ENCODE measurements around the gene SH3TC2.
A peak's percentile ranks its signal among the peaks of the same experiment; 100 is the strongest.

SH3TC2 gene

DNA sequence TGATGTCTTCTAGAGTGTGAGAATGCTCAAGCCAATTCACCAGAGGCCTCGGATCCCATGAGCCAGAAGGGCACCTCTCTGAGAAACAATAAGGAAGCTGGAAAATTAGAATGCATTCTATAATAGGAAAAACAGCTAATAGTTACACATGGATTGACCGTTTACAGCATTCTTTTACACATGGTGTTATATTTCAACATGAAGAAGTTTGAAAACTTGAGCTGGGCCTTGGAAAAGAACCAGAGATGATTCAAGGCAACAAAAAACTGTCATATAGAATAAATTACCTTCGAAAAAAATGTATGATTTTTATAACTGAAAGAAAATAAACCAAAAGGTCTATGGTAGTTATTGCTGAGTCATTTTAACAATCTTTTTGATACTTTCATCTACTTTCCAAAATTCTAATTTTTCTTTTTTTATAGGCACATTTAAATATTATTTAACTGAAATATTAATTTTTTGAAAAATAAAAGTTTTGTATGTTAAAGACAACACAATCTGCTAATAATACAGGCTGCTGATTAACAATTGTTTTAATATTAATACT, 6.2 kb downstream of the SH3TC2 start:
- DNase-seq: no peak

DNA sequence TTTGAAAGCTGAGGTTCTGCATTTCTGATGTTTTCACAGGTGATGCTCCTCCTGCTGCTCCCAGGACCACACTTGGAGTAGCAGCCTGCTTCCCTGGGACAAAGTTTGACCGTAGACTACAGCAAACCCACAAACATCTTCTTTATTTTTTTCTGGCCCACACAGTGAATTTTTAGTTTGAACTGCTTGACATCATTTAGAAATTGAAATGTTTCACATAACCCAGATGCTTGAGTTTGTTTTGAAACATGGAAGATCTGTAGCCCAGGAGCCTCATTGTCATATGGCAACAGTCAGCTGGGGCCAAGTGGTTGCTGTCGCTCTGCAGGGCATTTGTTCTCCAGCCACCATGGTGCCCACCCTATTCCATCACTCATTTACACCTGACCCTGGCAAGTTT, 8.4 kb downstream of the SH3TC2 start:
- DNase-seq: no peak

- no peak for DNase-seq
These were observed 9.7 kb downstream of the SH3TC2 start for GRCh38 chr5:149053072-149053695.

DNA sequence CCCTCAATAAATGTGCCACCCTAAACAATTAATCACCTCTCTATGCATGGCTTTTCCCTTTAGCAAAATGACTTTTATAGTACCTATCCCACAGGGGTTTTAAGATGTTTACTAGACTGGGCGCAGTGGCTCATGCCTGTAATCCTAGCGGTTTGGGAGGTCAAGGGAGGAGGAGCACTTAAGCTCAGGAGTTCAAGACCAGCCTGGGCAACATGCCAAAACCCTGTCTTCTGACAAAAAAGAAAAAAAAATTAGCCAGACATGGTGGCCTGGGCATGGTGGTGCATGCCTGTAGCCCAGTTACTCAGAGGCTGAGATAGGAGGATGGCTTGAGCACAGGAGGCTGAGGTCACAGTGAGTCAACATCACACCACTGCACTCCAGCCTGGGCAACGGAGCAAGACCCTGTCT, 13.5 kb downstream of the SH3TC2 start:
- DNase-seq: no peak

- no peak for DNase-seq
These were observed 14.1 kb downstream of the SH3TC2 start for GRCh38 chr5:149048811-149049210.

DNA sequence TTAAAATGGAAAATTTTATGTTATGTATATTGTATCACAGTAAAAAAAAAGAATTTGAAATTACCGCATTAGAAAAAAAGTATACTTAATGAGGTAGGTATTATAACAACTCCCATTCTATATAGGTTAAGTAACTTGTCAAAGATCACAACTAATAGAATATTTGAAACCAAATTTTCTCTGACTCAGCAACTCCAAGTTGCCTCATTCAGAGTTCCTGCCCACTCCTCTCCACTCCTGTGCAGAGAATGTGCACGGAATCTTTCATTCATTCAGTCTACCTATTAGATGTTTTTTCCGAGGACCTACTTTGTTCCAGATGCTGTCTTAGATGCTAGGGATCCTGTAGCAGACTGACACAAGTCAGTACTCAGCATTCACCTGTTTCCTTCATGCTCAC, 15.4 kb downstream of the SH3TC2 start:
- no peak for DNase-seq

DNA sequence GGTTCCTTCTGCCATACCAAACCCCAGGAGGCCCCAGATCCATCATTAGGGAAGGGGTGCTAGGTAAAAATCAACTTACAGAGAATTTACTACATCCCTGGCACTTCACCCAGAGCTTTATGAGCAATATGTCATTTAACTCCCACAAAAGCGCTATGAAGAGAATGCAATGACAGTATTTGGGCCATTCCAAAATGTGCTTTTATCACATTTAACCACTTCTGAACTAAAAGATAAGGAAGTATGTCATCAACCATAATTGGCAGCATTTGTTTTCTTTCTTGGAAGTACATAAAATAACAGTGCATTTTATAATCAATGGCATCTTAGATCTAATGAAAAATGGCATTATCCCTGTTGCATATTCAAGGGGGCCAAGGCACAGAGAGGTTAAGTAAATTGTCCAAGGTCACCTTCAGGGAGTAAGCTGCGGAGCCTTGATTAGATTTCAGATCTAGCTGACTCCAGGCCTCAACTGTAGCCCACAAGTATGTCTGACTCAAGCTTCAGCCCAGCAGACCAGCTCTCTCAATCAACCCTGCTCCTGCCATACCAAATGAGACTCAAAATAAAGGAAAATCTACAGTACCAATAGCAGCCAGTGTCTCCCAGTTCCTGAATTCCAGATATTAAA, 16.5 kb downstream of the SH3TC2 start:
- no peak for DNase-seq

DNA sequence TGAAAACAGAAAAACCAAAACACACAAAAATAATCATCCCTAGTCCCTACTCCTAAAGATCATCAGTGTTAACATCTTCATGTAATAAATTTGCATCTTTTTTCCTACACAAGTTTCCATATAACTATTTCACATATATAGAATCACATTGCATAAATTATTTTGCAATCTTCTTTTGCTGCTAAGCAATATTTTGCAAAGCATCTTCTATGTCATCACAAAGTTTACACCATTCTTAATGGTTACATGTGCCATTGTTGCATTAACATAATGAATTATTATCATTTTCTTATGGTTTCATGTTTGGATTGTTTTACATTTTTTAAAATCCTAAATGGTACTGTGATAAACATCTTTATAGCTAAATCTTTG, 17.8 kb downstream of the SH3TC2 start:
- DNase-seq: no peak

DNA sequence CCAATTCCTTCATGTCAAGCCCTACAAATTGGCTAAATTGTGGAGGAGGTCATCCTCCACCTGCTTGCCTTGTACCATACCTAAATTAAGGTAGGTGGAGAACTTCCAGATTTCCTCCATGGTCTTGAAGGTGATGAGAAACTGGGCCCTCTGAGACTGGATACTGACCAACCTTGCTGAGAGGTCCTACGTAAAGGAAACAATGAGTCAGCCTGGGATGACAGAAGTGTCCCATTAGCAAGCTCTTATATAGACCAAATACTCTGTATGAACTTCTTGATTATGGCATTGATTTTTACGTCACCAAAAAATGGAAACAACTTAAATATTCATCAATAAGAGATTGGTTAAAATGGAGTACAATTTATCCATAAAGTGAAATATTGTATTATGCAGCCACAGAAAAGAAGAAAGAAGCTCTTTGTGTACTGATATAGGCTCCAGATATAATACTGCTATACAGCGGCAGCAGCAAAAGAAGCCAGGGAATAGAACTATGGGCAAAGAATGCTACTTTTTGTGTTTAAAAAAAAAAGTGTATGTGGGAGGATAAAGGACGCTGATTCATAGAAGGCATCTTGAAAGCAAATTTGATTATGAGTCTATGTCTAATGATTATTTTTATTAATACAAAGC, 18.3 kb downstream of the SH3TC2 start:
- DNase-seq: no peak

DNA sequence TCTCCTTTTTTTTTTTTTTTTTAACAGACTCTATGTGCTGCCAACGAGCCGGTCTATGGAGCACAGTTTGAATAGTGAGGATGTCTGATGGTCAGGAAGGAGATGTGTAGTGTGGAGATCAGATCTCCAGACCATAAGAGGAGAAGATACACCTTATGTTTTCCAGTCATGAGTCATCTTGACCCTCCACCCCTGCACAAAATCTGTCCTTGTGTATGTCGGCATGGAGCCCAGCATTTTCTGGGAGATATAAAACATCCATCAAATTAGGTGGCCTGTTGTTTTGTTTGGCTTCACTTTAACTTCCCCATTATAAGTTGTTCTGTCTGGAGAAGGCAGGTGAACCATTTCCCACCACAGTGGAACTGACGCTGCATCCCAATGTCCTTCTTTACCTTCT, 19.2 kb downstream of the SH3TC2 start:
- DNase-seq: no peak

- DNase-seq: no peak
These were observed 20.0 kb downstream of the SH3TC2 start for GRCh38 chr5:149042865-149043264.

GRCh38 chr5:149041242-149041641, 21.6 kb downstream of the SH3TC2 start:
- DNase-seq: no peak

- DNase-seq: no peak
These were observed 22.4 kb downstream of the SH3TC2 start for GRCh38 chr5:149040421-149040820.

GRCh38 chr5:149039506-149039905, 23.4 kb downstream of the SH3TC2 start:
- DNase-seq: no peak

GRCh38 chr5:149038336-149039080, 24.4 kb downstream of the SH3TC2 start:
- DNase-seq: no peak

GRCh38 chr5:149037817-149038216, 25.0 kb downstream of the SH3TC2 start:
- DNase-seq: no peak

DNA sequence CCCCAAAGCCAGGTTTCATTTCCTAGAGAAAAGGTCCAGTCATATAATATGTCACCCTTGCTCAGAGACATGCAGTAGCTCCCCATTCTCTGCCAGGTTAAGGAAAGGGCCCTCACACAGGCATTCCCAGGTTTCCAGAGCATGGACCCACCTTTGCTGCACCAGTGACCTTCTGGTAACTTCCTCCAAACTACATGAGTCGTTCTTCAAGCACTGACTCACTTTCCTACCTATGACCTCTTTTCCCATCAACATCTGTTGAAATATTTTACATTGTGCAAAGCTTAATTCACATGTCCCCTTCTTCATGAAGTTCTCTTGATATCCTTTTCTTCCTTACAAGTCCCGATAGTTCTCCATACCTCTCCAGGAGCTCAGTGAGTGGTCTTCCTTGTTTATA, 25.9 kb downstream of the SH3TC2 start:
- no peak for DNase-seq

GRCh38 chr5:149036168-149036567, 26.7 kb downstream of the SH3TC2 start:
- DNase-seq: no peak

- peak; percentile 76 for DNase-seq
These were observed 27.5 kb downstream of the SH3TC2 start for GRCh38 chr5:149035372-149035790.

GRCh38 chr5:149030838-149031397, 31.9 kb downstream of the SH3TC2 start:
- DNase-seq: no peak

DNA sequence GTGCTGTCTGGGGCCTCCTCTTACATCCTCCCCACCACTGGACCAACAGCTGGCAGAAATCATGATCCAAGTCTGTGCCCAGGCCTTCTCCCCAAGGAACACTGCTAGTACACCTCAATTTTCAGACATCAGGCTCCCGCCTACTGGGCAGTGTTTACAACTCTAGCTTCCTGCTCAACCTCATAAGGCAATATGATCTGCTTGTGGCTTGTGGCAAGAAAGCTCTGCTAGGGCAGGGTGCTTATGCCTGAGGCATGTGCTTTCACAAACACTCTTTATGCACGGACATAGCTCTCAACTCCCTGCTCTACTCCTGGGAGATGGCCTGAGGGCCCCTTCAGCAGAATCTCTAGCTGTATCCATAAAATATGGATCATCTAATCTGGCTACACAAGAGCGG, 32.5 kb downstream of the SH3TC2 start:
- no peak for DNase-seq

DNA sequence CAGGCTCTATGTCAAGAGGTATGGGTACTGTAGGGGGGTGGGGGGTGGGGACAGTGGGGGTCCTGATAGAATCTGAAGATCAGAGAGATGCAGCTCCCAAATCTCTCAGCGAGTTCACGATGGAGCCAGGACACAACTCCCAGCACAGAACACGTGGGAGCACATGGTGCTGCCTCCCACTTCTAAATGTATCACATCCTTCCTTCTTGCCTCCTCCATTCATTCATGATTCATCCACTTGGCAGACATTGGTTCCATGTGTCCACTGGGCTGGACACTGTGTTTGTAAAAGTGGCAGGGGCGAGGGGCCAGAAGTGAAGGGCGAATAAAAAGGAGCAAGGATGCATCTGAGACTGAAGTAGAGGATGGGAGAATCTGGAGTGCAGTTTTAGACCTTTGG, 33.9 kb downstream of the SH3TC2 start:
- DNase-seq: no peak

DNA sequence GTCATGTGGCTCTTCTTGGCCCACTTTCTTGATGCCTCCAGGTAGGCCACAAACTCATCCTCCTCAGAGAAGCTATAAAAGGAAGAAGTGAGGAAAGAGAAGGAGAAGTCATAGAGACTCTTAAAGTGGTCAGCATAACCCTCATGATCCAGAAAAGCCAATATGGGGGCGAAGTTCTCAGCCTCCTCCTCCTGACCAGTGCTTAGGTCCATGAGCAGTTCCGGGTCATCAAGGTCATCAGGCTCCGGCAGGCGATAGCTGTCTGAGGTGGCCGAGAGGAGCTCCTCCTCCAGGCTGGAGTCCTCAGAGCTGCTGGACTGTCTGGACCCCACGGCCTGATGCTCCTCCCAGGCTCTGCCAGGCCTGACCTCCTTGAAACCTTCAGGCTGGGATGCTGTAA, 34.7 kb downstream of the SH3TC2 start:
- no peak for DNase-seq

Measured in retina (tissue), 1 donor.